Amniotic stem cell (primary cell): ENCODE results near the gene ABLIM1.

Experiments used
- DNase-seq: peaks from one replicate; lab custom pipeline; 2025; lab: John Stamatoyannopoulos, UW

The ABLIM1 gene

DNA sequence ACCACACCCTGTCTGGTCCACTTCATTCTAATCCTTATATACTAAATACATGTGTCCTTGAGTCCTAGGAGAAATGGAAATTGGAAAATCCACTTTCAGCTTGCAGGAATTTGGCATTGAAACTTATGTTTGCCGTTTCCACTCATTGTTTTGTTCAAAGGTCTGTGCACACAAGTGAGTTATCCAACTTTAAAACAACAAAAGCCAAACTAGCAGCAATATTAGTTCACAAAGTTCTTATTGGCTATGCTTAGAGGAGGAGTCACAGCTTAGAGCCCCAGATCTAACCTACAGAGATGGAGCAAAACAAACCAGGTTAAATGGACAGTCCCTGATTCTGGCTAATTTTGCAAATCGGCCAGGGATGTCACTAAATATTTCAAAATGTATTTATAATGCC, 209.2 kb downstream of the ABLIM1 start:
- no peak for DNase-seq

DNA sequence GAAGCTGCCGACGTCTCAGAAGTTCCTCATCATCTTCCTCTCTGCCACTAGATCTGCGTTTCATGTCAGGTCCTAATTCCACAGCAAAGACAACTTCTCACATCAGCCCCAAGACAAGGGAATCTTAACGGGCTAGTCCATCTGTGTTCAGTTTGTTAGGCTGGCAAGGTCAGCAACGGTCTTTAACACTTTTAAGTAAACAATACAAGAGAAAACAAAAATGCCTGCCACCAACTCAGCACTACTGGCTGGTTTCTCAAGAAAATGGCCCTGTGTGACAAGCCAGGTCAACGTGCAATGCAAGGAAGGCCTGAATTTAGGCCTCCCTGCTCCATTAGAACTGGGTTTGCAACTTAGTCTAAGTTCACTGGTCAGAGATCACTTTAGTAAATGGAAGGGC, 212.7 kb downstream of the ABLIM1 start:
- no peak for DNase-seq

DNA sequence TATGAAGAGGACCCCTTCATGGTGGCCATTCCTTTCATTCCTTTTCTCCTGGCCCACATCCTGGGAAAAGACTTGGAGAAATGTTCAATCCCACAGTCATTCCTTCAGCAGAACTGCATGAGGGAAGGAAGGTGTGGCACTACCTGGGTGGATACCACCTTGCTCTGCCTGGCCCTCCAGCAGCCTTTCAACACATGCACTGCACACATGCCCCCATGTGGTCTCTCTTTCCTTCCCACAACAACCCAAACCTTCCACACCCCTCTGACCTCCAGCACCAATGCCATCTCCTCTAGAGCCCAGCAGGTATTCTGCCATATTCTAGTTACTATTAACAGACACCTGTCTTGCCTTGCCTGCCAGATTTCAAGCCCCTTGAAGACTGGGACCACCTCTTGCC, 213.3 kb downstream of the ABLIM1 start:
- no peak for DNase-seq

DNA sequence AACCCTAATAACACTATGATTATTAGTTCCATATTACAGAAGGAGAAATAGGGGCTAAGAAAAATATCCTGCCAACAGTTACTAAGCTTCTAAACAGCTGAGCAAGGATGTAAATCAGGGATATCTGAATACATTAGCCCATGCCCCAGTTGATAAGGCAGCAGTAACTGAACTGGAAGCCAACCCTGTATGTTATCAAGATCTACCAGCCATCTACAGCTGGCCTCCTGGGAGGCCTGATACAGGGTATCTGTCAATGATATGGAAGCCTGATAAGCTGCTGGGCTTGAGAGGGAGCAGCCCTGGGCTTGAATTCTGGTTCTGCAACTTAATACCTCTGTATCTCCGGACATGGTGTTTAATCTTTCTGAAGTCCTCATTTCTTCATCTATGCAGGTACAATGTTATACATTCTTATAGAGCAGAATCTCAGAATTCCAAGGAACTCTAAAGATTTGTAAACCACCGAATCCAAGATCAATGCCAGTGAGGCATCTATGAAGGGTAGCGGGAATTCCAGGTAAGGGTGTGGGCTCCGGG, 215.9 kb downstream of the ABLIM1 start:
- DNase-seq, result no peak

DNA sequence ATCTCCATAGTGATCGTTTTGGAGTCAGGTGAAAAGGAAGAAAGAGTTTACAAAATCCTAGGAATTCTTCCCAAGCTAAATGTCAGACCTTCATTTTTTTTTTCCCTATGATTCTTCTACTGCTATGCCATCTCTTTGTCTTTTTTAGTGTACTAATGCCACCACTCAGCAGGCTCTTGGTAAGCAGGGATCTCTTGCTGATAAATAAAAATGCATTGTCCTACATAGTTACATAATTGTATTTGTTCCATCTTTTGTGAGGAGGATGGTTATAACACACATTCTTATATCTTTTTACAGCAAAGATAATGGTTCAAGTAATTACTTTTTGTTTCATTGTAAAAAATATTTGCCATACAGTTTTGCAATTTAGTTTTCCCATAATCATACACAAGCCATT, 217.0 kb downstream of the ABLIM1 start:
- no peak for DNase-seq

DNA sequence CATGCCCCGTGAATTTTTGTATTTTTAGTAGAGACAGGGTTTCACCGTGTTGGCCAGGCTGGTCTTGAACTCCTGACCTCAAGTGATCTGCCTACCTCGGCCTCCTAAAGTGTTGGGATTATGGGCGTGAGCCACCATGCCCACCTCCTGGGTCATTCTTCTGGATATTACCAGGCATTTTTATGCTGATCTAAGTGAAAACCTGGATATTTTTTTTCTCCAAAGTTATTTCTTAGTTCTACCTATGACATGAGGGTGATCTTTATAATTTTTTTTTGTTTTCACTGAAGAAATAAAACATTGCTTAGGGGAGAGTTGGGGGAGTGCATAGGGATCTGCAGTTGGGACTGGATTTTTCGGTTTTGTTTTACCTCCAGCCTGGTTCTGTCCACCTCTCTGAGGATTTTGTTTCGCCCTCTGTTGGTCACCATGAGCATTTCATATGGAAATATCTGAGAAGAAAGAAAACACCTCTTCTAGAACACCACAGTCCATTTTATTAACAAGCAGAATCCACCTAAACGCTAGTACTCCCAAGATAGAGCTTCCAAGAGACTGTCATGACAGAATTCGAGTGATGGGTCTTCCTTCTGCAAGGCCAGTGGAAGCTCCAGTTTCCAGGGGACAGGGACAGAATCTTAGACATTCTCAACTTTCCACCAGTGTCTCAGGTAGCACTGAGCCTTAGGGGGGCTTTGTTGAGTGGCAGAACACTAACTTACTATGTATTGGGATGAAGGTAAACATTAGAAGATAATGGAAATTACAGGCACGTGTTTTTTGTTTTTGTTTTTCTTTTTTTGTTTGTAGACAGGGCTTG, 220.4 kb downstream of the ABLIM1 start:
- no peak for DNase-seq

DNA sequence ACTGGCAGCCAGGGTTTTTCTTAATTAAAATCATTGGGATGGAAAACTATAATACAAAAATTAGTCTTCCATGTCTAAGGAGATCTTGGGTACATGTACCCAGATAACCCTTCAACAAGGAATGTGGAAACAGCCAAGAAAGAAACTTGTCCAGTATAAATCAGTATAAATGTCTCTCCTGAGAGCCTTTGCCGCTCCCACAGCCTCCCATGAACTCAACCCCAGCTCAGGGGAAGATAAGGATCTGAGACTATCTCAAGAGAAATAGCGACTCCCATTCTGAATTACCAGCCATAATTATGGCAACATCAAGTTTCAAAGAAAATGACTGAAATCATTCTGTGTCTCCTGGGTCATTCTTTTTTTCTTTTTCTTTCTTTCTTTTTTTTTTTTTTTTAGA, 221.1 kb downstream of the ABLIM1 start:
- DNase-seq, result no peak

DNA sequence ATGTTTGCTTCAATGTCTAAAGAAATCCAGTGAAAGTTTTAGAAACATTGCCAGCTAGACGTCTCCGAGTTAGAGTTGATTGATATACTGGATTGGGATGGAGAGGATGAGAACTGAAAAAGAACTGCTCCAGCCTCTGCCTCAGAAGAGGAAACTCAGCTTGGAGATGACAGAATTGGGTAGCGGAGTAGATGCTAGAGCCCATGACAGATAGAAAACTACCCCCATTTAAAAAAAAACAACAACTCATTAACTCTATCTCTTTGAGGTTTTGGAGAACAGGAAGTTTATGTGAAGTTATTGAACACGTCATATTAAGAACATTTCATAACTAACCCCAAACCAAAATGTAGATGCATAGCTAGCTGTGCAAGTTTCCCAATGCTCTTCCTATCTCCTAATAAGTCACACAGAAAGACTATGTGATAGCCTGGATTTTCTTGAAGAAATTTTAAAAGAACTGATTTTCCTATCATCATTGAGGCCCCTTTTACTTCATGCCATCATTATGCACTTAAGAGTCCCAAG, 225.4 kb downstream of the ABLIM1 start:
- no peak for DNase-seq

DNA sequence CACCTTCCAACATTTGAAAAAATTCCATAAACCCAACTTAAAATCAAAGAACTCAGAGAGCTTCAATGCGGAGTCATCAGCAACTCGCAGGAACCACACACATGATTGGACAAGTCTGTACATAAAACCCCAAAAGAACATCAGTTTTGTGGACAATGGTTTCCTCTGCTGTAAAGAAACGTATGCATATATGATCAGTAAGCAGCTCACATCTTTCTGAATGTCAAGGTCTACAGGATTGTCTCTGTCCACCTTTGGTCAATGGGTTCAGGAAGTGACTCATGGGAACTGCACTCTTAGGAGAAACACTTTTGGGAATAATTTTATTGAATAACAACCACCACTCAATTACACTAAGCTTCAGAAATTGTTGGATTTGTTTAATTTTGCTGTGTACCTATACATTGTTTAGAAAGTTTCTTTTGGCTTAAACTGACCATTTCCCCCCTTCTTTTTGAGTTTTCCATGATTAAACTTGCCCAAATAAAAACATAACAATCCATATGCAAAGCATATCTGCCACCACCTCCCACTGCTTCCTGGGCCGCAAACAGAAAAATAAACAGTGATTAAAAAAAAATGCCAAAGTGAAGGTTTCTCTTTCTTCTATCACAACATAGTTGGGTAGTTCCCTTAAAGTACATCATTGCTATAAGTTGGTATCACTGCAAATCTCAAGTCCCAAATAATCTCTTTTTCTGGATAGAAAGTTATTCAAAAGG, 226.5 kb downstream of the ABLIM1 start:
- DNase-seq, result no peak

DNA sequence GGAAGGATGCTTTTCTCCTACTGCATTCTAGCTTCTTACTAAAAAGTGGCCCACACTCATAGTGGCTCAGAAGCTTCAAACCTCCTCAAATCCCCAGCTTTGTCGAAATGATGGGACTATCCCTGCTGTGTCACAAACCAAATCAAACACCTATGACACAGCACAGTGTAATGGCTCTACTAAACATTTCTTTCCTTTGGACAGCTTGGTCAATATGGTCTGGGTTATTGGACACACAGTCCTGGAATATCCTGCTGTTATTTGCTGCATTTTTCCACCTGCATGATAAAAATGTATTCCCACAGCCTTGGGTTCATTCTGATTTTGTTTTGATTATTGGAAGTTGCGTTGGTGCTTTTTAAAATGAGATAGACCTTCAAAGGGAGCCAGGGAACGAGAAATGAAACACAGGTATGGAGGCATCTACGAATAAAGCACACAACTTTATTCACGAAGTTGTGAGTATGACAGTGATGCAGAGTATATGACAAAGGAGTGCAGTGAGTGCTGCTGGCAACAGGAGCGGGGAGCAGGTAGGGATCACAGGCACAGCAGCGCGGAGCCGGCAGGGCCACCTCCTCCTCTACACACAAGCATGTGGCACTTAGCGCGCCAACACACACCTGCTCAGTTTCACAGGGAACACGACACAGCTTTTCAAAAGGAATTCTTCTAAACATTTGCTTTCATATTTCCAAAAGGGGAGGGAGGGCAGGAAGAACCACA, 227.2 kb downstream of the ABLIM1 start:
- no peak for DNase-seq

DNA sequence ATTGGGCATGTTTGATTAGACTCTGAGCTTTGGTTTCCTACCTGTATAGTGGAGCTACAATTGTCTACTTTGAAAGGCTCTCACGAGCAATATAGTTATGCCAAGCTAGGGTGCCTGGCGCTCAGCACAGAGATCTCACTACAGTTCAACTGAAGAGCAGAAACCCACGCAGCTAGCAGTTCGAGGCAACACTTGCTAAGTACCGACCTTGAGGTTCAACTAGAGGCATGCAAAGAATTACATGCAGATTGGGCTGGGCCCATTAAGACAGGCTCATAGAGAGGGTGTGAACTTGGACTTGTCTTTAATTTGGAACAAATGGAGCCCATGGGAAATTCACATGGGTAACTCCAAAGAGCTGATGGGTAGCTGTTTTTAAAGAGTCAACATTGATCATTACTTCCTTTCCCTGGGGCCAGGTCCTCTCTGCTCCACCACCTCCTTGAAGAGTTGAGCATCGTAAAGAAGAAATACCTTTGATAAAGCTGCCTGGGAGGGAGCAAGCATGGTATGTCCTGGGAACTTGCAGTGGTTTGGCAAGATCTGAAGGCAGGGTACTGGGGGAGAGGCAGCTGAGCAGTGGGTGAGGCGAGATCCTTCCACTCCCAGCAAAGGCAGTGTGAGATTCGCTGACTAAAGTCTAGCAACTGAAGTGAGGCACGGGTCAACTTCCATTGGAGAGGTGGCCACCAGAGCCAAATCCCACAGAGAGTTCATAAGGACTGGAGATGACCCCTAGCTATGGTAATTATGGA, 228.3 kb downstream of the ABLIM1 start:
- DNase-seq, result no peak

DNA sequence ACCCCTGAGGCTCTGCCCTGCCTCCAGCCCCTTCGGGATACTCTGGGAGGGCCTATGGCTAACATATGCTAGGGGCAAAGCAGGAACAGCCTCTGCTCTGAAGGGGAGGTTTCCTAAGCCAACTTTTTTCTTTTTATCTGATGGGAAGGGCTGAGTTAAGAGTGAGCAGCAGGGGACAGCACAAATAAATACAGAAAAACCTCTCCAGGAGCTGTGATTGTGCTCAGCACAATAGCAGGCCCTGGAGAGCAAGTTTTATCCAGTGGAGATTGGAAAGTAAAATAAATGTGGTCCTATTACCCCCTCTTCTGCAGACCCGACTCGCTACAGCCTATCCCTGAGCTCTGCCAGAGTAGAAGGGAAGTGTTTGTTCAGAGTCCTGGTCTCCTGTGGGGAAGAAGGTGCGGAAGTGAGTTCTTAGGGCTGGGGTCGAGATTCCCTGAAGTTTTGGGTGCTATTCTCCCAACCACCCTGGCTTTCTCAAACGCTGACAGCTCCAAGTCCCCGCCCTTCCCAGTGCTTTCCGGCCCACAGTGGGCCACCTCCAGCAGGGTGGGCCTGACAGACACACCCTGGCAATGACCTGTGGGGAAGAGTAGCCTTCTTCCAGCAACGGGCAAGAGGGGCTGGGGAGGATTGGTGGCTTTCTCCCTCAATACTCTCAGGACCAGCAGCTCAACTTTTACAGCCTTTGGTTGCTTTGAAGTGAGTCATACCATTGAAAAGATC, 230.8 kb downstream of the ABLIM1 start:
- DNase-seq, result no peak

DNA sequence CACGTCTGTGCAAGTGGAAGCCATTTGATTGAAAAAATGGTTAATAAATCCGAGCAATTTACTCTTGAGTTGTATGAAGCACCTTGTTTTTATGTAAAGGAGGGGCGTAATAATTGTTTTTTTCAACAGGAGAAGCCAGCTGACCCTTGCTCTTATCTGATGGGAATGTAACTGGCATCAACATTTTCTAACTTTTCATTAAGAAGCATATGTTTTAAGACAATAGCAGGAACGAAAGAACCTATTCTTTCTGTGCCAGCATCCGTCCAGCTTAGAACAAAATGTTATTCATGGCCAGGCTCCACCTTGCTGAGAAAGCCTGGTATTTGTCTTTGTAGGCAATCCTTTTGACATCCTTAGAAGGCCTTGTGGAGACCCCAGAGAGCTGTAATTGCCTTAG, 231.6 kb downstream of the ABLIM1 start:
- DNase-seq, result no peak

DNA sequence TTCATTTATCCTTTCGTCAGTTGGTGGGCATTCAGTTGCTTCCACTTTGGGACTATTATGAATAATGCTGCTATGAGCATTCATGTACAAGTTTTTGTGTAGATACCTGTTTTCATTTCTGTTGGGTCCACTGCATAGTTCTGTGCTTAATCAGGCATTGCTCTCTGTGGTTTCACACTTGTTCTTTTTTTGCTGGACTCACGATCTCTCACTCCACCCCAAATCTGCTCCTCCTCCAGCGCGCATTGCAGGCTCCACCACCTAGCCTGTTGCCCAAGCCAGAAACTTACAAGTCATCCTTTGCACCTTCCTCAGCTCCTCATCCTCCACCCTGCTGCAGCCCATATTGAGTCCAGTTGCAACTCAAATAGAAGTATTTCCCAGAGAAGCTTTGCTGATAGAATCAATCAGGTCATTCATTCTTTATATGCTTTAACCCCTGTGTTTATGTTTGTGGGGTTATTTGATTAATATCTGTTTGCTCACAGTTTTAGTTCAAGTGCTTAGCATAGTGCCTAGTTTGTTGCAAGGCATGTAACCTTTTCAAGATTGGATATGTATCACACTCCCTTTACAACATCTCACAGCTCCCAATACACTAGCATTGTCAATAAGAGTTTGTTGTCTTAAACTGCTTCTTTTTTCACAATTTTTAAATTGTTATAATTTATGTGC, 237.1 kb downstream of the ABLIM1 start:
- no peak for DNase-seq

DNA sequence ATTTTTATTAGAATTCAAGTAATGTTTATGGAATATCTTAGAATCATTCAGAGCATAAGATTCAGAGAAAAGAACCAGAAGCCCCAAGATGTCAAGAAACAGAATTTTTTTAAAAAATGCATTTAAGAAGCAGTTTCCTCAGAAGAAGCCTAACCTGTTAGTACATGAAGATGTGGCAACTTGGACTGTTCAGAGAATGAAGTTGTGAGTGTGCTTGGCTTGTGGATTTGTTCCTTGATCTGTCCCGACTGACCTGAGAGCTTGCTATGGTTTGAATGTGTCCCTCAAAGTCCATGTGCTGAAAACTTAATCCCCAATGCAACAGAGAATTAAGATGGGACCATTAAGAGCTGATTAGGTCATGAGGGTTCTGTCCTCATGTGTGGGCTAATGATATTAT, 240.0 kb downstream of the ABLIM1 start:
- no peak for DNase-seq

DNA sequence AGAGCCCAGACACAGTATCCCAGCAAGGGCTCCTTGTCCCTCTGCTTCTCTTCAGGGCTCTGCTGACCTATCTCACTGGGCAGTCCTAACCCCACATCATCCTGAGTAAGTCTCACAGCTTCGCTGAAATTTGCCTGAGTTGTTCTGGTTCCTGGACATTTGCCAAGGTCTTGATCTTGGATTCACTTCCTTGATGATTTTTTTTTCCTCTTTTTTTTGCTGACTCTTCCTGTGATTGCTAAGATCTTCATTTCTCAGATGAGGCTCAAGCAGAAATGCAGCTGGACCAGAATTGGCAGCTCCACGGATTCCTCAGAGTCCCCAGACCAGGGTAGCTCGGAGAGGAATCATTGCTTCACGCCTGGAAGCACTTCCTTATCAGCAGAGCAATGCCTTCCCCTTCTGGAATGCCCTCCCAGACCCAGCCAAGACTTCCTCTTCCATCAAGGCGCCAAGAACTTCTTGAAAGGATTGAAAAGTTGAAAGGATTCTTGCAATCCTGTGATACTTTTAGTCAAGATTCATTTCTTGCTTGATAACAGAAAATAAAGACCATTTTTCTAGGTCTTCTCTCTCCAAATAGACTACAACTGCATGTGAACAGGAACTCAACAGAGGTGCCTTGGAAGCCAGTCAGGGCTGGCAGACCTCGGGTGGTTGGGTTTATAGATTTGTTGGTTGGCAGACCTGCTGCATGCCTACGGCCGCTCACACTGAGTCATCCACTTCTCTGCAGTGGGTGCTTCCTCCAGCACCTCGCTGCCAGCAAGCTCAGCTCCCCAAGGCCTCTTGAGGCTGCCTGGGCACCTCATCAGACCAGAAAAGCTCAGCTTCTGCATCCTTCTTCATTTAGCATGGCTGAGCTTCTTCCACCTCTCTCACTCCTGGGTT, 244.9 kb downstream of the ABLIM1 start:
- DNase-seq, result no peak

DNA sequence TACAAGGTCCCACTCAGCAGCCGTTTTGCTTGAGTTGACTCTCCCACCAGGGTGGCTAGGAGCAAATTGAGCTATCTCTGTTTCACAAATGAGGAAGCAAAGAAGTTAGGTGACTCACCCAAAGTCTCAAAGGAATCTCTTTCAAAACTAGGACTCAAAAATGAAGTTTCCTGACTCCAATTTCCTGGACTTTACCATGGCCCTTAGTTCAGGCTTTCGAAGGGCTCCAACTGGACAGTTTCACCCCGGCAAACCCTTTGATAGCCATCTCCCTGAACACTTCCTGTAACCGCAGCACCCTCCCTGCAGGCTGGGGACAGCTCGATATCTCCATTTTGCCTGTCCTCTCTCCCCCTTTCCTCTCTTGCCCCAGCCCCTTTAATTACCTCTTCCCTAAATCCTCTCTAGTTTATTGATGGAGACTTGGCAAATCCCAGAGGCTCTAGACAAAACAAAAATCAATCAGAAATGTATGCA, 249.1 kb downstream of the ABLIM1 start:
- no peak for DNase-seq

DNA sequence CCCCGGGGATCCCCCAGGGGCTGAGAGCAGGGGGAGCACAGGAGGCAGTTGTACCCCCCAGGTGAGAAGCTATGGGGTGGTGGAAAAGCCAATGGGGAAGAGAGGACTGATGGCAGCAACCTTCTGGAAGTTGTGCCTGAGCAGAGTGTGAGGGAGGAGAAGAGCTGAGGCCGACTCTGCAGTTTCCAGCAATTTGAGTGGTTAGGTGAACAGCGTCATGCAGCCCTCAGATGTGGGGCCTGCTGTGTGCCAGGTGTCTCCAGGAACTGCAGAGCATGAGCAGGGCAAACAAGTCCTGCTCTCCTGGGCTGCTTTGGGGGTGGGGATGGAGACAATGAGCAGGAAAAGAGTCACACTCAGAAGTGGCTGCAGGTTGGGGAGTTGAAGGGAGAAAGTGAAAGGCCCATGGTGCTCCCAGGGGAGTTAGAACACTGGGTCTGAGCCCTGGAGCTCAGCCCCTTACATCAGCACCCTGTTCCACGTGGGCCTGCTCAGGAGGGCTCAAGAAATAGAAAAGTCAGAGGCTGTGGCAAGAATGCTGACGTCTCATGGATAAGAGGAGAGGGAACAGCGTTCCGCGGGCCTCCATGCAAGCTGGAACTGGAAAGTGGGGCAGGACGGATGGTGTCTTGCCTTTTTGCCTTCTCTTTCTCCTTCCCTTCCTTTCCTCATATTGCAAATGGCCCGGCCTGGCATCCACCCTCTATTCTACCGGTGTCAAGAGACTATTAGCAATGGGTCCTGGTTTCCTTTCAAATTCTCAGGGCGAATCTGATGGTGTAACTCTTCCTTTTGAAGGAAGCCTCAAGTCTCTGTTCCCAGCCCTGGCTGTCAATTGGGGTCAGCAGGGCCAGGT, 249.7 kb downstream of the ABLIM1 start:
- DNase-seq, result no peak
